ENCODE results near the gene ABITRAM.
A peak's percentile ranks its signal among the peaks of the same experiment; 100 is the strongest.
"Not testable (repeated sequence)": the region's sequence is repeated elsewhere in the genome, so short reads cannot be mapped to it uniquely, and the experiment has no call there.

ABITRAM gene

GRCh38 chr9:108928386-108928785, 5.8 kb upstream of the ABITRAM start:
- no peak for DNase-seq (ENCODE audit: low read depth in 4 of 4, low spot score in 1 of 4)

GRCh38 chr9:108933231-108933717, 926 bp upstream of the ABITRAM start:
- peak in 1 of 4 experiments; percentile 1 for DNase-seq (ENCODE audit: low read depth in 4 of 4, low spot score in 1 of 4)

GRCh38 chr9:108933718-108934322, 380 bp upstream of the ABITRAM start, which contains the start of gene ELP1:
Gene ELP1, minus strand, starts transcription at chr9:108934124. Its CDS starts 2,978 bp downstream, at chr9:108931146.
- peak; percentile 82 to 87 (median 86) for DNase-seq (ENCODE audit: low read depth in 4 of 4, low spot score in 1 of 4)

- DNase-seq (ENCODE audit: low read depth in 4 of 4, low spot score in 1 of 4), result no peak
These were observed 3.5 kb downstream of the ABITRAM start for GRCh38 chr9:108937561-108938305.

GRCh38 chr9:108939975-108940374, 5.8 kb downstream of the ABITRAM start:
- DNase-seq (ENCODE audit: low read depth in 4 of 4, low spot score in 1 of 4), result no peak

GRCh38 chr9:108950168-108950567, 16.0 kb downstream of the ABITRAM start:
- no peak for DNase-seq (ENCODE audit: low read depth in 4 of 4, low spot score in 1 of 4)

GRCh38 chr9:108951578-108951977, 17.4 kb downstream of the ABITRAM start:
- DNase-seq (ENCODE audit: low read depth in 4 of 4, low spot score in 1 of 4), result no peak

GRCh38 chr9:108953983-108954574, 19.9 kb downstream of the ABITRAM start:
- DNase-seq (ENCODE audit: low read depth in 4 of 4, low spot score in 1 of 4), result no peak

GRCh38 chr9:108956022-108956630, 21.9 kb downstream of the ABITRAM start:
- DNase-seq (ENCODE audit: low read depth in 4 of 4, low spot score in 1 of 4), result no peak

- DNase-seq (ENCODE audit: low read depth in 4 of 4, low spot score in 1 of 4), result no peak
These were observed 22.4 kb downstream of the ABITRAM start for GRCh38 chr9:108956631-108957026.

- no peak for DNase-seq (ENCODE audit: low read depth in 4 of 4, low spot score in 1 of 4)
These were observed 26.1 kb downstream of the ABITRAM start for GRCh38 chr9:108960331-108960730.

GRCh38 chr9:108961151-108961550, 27.0 kb downstream of the ABITRAM start:
- no peak for DNase-seq (ENCODE audit: low read depth in 4 of 4, low spot score in 1 of 4)

- DNase-seq (ENCODE audit: low read depth in 4 of 4, low spot score in 1 of 4), result no peak
These were observed 29.4 kb downstream of the ABITRAM start for GRCh38 chr9:108963459-108964143.

- no peak for DNase-seq (ENCODE audit: low read depth in 4 of 4, low spot score in 1 of 4)
These were observed 33.7 kb downstream of the ABITRAM start for GRCh38 chr9:108967916-108968315.

GRCh38 chr9:108971392-108971791, 37.2 kb downstream of the ABITRAM start:
- not testable (repeated sequence) for DNase-seq (ENCODE audit: low read depth in 4 of 4, low spot score in 1 of 4)

- no peak for DNase-seq (ENCODE audit: low read depth in 4 of 4, low spot score in 1 of 4)
These were observed 38.0 kb downstream of the ABITRAM start for GRCh38 chr9:108972186-108972585.

GRCh38 chr9:108972626-108973209, 38.5 kb downstream of the ABITRAM start:
- DNase-seq (ENCODE audit: low read depth in 4 of 4, low spot score in 1 of 4), result no peak

GRCh38 chr9:108973895-108974294, 39.7 kb downstream of the ABITRAM start:
- no peak for DNase-seq (ENCODE audit: low read depth in 4 of 4, low spot score in 1 of 4)

- no peak for DNase-seq (ENCODE audit: low read depth in 4 of 4, low spot score in 1 of 4)
These were observed 44.0 kb downstream of the ABITRAM start for GRCh38 chr9:108978205-108978604.

- DNase-seq (ENCODE audit: low read depth in 4 of 4, low spot score in 1 of 4), result no peak
These were observed 46.7 kb downstream of the ABITRAM start for GRCh38 chr9:108980893-108981292.

- no peak for DNase-seq (ENCODE audit: low read depth in 4 of 4, low spot score in 1 of 4)
These were observed 49.7 kb downstream of the ABITRAM start for GRCh38 chr9:108983885-108984284.
